Dedifferentiated amniotic fluid mesenchymal stem cell (primary cell): ENCODE results near the gene TMEM187.
A peak's percentile ranks its signal among the peaks of the same experiment; 100 is the strongest.

Source experiments
- DNase-seq: peaks from one replicate; pipeline ENCODE4 v3.0.0-alpha.2; 2016; ENCODE audit errors: extremely low spot score

TMEM187 gene

GRCh38 chrX:154000051-154000450 lies 27.5 kb downstream of the TMEM187 start:
- no peak for DNase-seq

- peak; percentile 41 for DNase-seq
Measured at GRCh38 chrX:154002215-154002719, 29.7 kb downstream of the TMEM187 start.

- no peak for DNase-seq
Measured at GRCh38 chrX:154004315-154004714, 31.8 kb downstream of the TMEM187 start.

GRCh38 chrX:154006947-154007346 lies 34.4 kb downstream of the TMEM187 start:
- DNase-seq = no peak

GRCh38 chrX:154008521-154008920 lies 36.0 kb downstream of the TMEM187 start:
- no peak for DNase-seq

GRCh38 chrX:154010330-154011087 lies 38.0 kb downstream of the TMEM187 start:
- DNase-seq = no peak

- no peak for DNase-seq
Measured at GRCh38 chrX:154011376-154012335, 39.1 kb downstream of the TMEM187 start.

GRCh38 chrX:154012336-154012991 lies 39.9 kb downstream of the TMEM187 start:
- DNase-seq = no peak

GRCh38 chrX:154013001-154013421 lies 40.5 kb downstream of the TMEM187 start:
- no peak for DNase-seq

- DNase-seq = no peak
Measured at GRCh38 chrX:154013614-154014360, 41.2 kb downstream of the TMEM187 start.

GRCh38 chrX:154014429-154015380 lies 42.2 kb downstream of the TMEM187 start:
- no peak for DNase-seq

GRCh38 chrX:154015581-154016264 lies 43.2 kb downstream of the TMEM187 start:
- DNase-seq = no peak

GRCh38 chrX:154016366-154017076 lies 44.0 kb downstream of the TMEM187 start:
- DNase-seq = no peak

- DNase-seq = no peak
Measured at GRCh38 chrX:154017766-154018517, 45.4 kb downstream of the TMEM187 start.

- no peak for DNase-seq
Measured at GRCh38 chrX:154018518-154019060, 46.0 kb downstream of the TMEM187 start.

- DNase-seq = no peak
Measured at GRCh38 chrX:154019061-154019621, 46.6 kb downstream of the TMEM187 start.
